Body of pancreas (tissue), 4 donors: ENCODE measurements around the gene ARSG. TPM values are rescaled to one million over a fixed set of nuclear protein-coding genes. Genes with fewer than 3 reads are reported as not detected.

Experiments used
- ATAC-seq: fragments of 150-250 bp; one replicate; pipeline ENCODE4 v1.9.1; 2016
- DNase-seq, 4 donors: peaks; one replicate each; pipeline ENCODE4 v3.0.0-alpha.2; 2019
- H3K27ac ChIP-seq, 4 donors: fragments of 200-600 bp; sonication (generic); 1 replicate in 3 of 4; 2 replicates in 1 of 4; pipeline versions ENCODE4 v1.5.1 to v1.6.1; 2016 to 2019; ENCODE audit warnings: mild to moderate bottlenecking in 1 of 4, mixed read lengths in 1 of 4, moderate library complexity in 1 of 4
- H3K27me3 ChIP-seq, 2 donors: fragments of 200-600 bp; sonication (generic); one replicate each; pipeline ENCODE4 v1.6.0; 2016; ENCODE audit warnings: mild to moderate bottlenecking in 1 of 2
- H3K36me3 ChIP-seq, 2 donors: fragments of 200-600 bp; sonication (generic); replicated peaks in 1 of 2; 2 replicates each; pipeline ENCODE4 v1.5.1; 2016; ENCODE audit warnings: low read depth in 2 of 2; ENCODE audit not compliant: insufficient read depth in 1 of 2
- H3K4me1 ChIP-seq: fragments of 200-600 bp; sonication (generic); one replicate; pipeline ENCODE4 v1.6.0; 2016
- H3K4me3 ChIP-seq, 2 donors: fragments of 200-600 bp; sonication (generic); 1 replicate in 1 of 2; 2 replicates in 1 of 2; pipeline ENCODE4 v1.5.1; 2016 to 2019
- H3K9me3 ChIP-seq, 3 donors: fragments of 200-600 bp; sonication (generic); 1 replicate in 2 of 3; 2 replicates in 1 of 3; pipeline ENCODE4 v1.5.1; 2016
- POLR2A ChIP-seq, 3 donors: fragments of 450-650 bp; IDR thresholded peaks; one replicate each; pipeline ENCODE4 v1.6.1; 2016; ENCODE audit warnings: antibody characterized with exemption in 3 of 3, mild to moderate bottlenecking in 2 of 3
- WGBS, 2 donors: methylation state at CpG; one replicate each; pipeline ENCODE4 v1.1.5; 2017; 5-methylcytosine and 5-hydroxymethylcytosine counted together
- intact Hi-C: fragments of 100-400 bp; cut with DNase I; formaldehyde crosslinking; loops from one replicate; pipeline ENCODE4 v1.15.1; 2023
- microRNA counts, 2 donors: library from miRNA; unstranded; fragments of <30 nt; microRNA quantifications; one replicate each; lab custom pipeline; 2017
- microRNA-seq, 2 donors: library from miRNA; unstranded; fragments of <30 nt; microRNA quantifications; one replicate each; pipeline ENCODE4, GENCODE V29; 2016; ENCODE audit warnings: borderline number of aligned reads in 2 of 2, borderline replicate concordance in 2 of 2
- small RNA-seq: library from RNA; depleted of rRNA; stranded (forward); fragments of <200 nt; gene quantifications from one replicate; pipeline ENCODE3, GENCODE V24; 2016
- total RNA-seq, 2 donors: library from RNA; depleted of rRNA; stranded (reverse); fragments of >200 nt; gene quantifications; one replicate each; pipeline ENCODE4 v1.1.0, GENCODE V29; 2016
- TF ChIP-seq, protein P1 (sequence below), 7 experiments: fragments of 450-650 bp in 4 of 7; fragments of 200-600 bp in 3 of 7; sonication (generic) in 3 of 7; IDR thresholded peaks; one replicate each; pipeline ENCODE4 v1.5.1; 2016 to 2019; ENCODE audit warnings: antibody characterized with exemption in 7 of 7

The ARSG gene
- total RNA-seq, 2 donors from 2014 or later: 0.52 to 1.6 TPM

- intact Hi-C loops: loop anchor here (10.0 kb wide), 1 partner anchor 204 kb away; no protein-coding TSS in a partner anchor
- DNase-seq (no peak), ATAC-seq (no peak)
- Histone ChIP-seq H3K9me3 (no peaks in the 10 kb centered on the region), H3K27me3 (no peaks in the 10 kb centered on the region), H3K4me1 (peaks cover 11% of the 10 kb centered on the region), H3K36me3 (no peaks in the 10 kb centered on the region), H3K27ac (no peak overlapping the region), H3K4me3 (no peak overlapping the region)
- TF ChIP-seq, protein P1, sequence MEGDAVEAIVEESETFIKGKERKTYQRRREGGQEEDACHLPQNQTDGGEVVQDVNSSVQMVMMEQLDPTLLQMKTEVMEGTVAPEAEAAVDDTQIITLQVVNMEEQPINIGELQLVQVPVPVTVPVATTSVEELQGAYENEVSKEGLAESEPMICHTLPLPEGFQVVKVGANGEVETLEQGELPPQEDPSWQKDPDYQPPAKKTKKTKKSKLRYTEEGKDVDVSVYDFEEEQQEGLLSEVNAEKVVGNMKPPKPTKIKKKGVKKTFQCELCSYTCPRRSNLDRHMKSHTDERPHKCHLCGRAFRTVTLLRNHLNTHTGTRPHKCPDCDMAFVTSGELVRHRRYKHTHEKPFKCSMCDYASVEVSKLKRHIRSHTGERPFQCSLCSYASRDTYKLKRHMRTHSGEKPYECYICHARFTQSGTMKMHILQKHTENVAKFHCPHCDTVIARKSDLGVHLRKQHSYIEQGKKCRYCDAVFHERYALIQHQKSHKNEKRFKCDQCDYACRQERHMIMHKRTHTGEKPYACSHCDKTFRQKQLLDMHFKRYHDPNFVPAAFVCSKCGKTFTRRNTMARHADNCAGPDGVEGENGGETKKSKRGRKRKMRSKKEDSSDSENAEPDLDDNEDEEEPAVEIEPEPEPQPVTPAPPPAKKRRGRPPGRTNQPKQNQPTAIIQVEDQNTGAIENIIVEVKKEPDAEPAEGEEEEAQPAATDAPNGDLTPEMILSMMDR (IDR thresholded peaks at IDR 0.05): no peak
- no peak for TF ChIP-seq POLR2A (IDR thresholded peaks at IDR 0.05)
- WGBS, 2 donors: 35 to 47% methylated on average over 5 of the region's 5 CpGs
Observed at GRCh38 chr17:68468334-68468733, 177.0 kb downstream of the ARSG start.

GRCh38 chr17:68468788-68469187 is 177.5 kb downstream of the ARSG start:
- H3K9me3 ChIP-seq: no peaks in the 10 kb centered on the region
- H3K4me1 ChIP-seq: peaks cover 8% of the 10 kb centered on the region
- TF ChIP-seq, protein P1 (IDR thresholded peaks at IDR 0.05): no peak
- TF ChIP-seq POLR2A (IDR thresholded peaks at IDR 0.05): no peak
- H3K27ac ChIP-seq: no peak overlapping the region
- H3K27me3 ChIP-seq: no peaks in the 10 kb centered on the region
- no peak for DNase-seq
- no peak overlapping the region for H3K4me3 ChIP-seq
- intact Hi-C loops: loop anchor here (10.0 kb wide), 1 partner anchor 204 kb away; no protein-coding TSS in a partner anchor
- WGBS, 2 donors: 84 to 85% methylated on average over 1 of the region's 1 CpG
- ATAC-seq: no peak
- no peaks in the 10 kb centered on the region for H3K36me3 ChIP-seq

MicroRNAs within 50 kb of the gene (microRNA counts, 767-probe panel; counts per million panel counts)
- 0 to 736 counts per million in 2 donors for microRNA hsa-miR-635 (lab: Ali Mortazavi, UCI)

Small RNA genes lying within 50 kb of the gene (microRNA-seq; reads per million reads assigned to microRNA genes)
- 0 reads per million in 2 donors for gene MIR635

Small RNA genes lying within 50 kb of the gene (small RNA-seq; reads per million reads assigned to genes)
- not detected for gene MIR635

Other genes starting within 250 kb of the ARSG start
- gene AMZ2, start 43.5 kb upstream of the ARSG start, total RNA-seq: 10 to 100 TPM; 23.3 to 28.3 TPM
- gene SLC16A6, start 368 bp upstream of the ARSG start, total RNA-seq: under 1 TPM in 1 of 2 donors, not detected in 1; under 0.01 TPM
- gene WIPI1, start 166.0 kb downstream of the ARSG start, total RNA-seq: 10 to 100 TPM; 20.5 to 22.4 TPM
- 10 to 100 TPM; 71.2 to 80.7 TPM for gene PRKAR1A, start 220.9 kb downstream of the ARSG start, total RNA-seq